DMS 273 (cell line): ENCODE results near the gene GRAP2.
"Not testable (repeated sequence)": the region's sequence is repeated elsewhere in the genome, so short reads cannot be mapped to it uniquely, and the experiment has no call there.

Source experiments
- DNase-seq: peaks from one replicate; lab custom pipeline; 2025; ENCODE audit not compliant: unreplicated experiment; lab: John Stamatoyannopoulos, UW

The GRAP2 gene

GRCh38 chr22:39943337-39943736, 42.5 kb downstream of the GRAP2 start:
- DNase-seq, result peak; percentile 18

DNA sequence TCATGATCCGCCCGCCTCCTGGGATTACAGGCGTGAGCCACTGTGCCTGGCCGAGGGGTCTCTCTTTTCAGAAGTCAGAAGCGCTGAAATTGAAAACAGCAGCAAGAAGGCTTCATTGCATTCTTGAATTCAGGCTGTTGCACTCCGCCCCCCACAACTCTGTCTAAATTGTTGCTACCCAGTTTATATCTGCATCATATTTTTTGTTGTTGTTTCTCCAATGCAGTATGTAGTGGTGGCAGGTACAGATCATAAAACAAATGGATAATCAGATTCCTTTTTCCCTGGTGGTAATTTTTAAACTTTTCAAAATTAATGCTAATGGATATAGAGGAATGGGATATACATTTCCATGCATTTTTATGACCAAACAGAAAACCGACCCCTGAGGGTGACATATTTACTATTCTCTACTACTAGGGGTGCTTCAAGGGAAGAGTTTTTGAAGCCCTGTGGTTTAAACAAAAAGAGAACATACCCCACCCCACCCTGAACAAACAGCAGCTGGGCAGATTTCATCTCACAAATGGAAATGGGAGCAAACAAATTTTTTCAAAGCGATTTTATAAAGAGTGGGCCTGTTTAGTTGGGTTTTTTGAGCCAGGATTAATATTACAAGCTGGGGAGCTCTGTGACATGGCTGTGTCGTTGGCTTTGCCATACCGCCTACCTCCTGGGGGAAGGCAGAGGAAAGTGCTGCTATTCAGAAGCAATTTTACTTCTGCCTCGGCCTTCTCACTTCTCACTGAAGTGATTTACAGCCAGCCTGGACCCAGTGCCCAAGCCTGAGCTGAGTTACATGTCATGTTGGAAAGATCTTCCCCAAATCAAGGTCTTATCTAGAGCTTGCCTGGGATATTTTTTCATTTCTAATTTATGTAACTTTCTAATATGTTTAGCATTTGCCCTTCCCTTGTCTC, 43.3 kb downstream of the GRAP2 start:
- DNase-seq, result no peak

DNA sequence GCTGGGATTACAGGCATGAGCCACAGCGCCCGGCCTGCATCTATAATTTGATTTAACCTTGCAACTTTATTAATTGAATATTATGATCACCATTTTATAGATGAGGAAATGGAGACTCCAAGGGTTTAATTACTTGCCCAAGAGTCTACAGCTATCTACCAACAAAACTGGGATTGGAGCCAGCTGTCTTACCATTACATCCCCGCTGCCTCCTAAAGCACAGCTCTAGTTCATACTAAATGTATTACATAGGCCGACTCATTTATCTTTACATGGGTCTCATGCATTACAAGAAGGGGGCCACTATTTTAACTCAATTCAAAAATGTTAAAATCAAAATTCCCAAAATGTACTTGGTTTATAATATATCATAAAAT, 45.2 kb downstream of the GRAP2 start:
- no peak for DNase-seq

DNA sequence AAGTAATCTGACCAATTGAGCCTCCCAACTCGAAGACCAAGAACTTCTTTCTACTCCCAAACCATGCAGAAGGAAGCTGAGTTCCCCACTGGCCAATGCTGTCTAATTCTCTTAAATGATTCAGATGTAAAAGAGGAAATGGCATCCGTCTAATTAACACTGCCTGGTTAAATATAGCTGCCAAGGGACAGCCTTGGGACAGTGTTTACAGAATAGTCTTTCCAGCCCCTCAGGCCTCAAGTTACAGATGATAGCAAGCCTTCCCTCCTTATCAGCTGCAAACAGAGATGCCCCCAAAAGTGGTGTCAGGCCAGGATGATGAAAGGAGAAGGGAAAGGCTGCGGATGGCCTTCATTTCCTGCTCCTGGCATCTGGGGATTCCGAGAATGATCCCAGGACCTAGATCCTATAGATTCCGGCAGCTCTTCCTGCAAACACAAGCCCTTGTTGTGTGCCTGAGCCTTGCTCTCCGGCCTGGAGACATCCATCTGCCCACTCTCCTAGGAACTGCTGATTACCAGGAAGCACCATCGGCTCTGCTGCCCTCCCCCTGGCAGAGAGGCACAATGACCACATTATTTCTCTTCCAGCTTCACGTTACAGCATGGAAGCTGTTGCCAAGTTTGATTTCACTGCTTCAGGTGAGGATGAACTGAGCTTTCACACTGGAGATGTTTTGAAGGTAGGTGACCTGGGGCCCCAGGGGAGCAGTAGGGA, 45.8 kb downstream of the GRAP2 start:
- DNase-seq, result peak; percentile 6

- DNase-seq, result no peak
Observed at GRCh38 chr22:39947220-39948216, 46.6 kb downstream of the GRAP2 start.

- DNase-seq, result no peak
Observed at GRCh38 chr22:39949964-39950737, 49.3 kb downstream of the GRAP2 start.

GRCh38 chr22:39951603-39952293, 50.9 kb downstream of the GRAP2 start:
- not testable (repeated sequence) for DNase-seq

DNA sequence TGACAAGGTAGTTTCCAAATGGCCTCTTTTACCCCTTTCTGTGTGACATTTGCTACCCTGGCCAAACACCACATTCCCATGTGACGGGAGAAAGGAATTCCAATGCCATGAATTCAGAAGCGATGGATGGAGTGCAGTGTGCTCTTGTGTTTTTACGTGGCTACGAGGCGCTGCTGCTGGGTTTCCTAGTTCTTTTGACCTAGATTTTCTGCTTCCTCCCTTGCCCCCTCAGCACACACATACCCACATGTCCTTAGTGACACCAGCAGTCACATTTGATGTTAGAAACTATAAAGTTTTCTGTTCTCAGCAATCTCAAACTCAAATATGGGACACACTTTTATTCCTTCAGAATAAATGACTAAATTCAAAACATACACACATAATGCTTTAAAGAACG, 51.5 kb downstream of the GRAP2 start:
- DNase-seq, result no peak

DNA sequence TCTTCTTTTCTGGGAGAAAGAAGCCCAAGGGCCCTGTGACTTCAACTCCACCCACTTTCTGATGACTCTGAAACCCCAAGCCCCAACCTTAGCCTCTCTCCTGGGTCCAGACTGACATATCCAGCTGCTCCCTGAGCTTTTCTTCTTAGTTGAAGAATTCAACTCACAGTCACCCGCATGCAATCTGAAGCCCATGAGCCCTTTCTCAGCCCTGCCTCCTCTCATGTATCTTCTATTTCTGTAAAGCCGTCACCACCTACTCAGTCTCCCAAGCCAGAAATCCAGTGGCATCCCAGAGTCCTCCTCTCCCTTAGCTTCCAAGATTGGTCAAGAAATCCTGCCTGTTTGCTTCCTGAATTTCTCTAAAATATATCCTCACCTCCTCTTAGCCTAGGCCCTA, 52.2 kb downstream of the GRAP2 start:
- DNase-seq, result no peak

DNA sequence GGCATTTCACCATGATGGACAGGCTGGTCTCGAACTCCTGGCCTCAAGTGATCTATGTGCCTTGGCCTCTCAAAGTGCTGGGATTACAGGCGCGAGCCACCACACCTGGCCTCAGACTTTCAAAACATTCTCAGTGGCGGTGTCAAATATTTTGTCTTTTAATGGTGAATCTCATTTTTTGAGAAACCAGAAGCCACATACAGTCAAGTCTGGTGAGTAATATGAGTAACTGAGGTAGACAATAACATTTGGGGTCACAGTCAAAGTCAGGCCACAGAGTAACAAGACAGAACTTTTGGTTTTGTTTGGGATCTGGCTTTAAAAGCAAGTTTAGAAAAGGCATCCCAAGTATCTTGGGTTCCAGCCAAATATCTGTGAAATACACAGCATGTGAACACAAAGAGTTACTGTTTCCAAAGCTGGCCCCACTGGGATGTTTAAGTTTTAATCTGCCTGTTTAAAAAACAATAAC, 53.7 kb downstream of the GRAP2 start:
- DNase-seq, result peak; percentile 23

GRCh38 chr22:39955675-39956074, 54.8 kb downstream of the GRAP2 start:
- no peak for DNase-seq

DNA sequence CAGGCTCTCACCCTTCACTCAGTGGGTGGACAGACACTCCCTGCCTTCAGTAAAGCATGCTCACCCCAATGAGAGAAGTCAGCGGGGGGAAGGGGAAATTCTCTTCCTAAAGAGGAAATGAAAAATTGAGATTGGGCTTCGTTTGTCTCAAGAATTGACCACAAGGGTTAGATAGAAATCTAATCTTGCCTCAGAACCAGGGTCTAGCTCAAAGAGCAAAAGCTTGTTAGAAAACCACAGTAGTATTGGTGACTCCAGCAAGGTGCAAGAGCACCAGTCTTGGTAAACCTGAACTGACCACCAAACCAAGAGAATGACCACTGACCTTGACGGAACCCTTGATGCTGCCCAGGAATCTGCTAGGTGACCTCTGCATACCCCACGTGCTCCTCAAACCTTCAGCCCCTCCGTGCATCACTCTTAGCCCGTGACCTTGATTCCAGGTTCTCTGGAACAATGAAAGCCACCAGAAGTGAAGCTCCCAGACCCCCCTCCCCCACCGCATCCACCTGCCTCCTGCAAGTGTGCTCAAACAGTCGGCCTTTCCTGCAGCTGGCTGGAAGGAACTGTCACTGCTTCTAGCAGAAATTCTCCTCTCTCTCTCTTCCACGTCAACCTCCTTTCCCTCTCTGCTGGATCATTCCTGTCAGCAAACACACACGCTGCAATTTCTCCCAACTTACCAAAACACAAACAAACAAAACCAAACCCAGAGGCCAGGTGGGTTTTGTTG, 56.2 kb downstream of the GRAP2 start:
- no peak for DNase-seq

DNA sequence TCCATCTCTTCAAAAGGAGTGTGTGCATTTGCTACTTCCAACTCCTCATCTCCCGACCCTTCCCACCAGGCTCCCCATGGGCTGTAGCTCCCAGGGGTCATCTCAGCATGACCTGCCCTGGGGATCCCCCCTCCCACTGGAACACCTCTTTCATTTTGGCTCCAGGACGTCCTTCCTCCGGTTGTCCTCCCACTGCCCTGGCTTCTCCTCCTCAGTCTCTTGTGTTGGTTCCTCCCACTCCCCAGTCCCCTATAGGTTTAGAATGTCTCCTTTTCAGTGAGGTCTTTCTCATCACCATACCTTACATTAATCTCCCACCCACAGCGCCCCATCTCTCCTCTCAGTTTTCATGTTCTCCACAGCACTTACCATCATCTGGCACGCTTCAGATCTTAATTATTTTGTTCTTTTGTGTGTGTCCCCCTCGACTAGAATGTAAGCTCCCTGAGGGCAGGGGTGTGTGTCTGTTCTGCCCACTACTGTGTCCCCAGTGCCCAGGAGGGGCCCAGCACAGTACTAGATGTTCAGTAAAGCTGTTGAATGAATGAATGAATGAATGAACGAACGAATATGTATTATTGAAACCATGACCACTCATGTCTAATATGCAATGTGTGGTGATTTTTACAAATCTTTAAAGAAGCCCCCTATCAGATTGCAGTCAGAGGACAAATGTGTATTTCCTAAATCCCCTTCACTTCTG, 57.3 kb downstream of the GRAP2 start:
- DNase-seq, result no peak

- no peak for DNase-seq
Observed at GRCh38 chr22:39958949-39959639, 58.2 kb downstream of the GRAP2 start.

DNA sequence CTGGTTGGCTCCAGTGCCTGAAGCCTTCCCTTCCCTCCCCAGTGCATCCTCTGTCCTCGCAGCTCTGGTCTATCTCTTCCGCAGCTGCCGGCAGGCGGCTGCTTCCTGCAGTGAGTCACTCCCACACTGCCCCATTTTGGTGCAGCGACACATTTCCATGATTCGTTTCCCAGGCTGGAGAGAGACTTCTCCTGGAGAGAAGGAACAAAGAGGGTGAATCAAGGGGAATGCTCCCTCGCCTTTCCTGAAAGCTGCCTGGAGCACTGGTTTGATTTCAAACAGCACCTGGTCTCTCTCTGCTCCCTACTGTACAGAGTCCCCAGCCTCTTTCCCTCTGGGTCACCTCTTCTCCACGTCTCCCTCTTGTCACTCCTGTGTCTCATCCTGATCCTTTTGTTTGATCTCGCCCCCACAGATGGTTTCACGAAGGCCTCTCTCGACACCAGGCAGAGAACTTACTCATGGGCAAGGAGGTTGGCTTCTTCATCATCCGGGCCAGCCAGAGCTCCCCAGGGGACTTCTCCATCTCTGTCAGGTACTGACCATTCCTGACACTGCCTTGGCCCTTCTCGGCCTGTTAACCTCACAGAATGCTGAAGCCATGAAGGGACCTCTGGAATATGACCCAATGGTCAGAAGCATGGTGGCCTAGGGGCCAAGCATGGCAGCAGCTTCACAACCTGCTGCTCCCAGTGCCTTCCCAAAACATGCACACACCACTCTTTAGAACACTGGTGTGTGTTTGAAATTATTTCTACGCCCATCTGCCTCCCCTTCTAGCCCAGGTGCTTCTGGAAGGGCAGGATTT, 59.0 kb downstream of the GRAP2 start, which contains the start of gene TMA7B:
TMA7B (plus strand) TSS at position 758 of the 808 bp plus-strand sequence. CDS start 3,978 bp downstream, outside the sequence.
- DNase-seq, result no peak

GRCh38 chr22:39960791-39961746, 60.2 kb downstream of the GRAP2 start:
- no peak for DNase-seq
